Transverse colon (tissue), 4 donors: ENCODE data around the gene VASH2.

Experiments
- POLR2A ChIP-seq: fragments of 450-650 bp; IDR thresholded peaks from one replicate; pipeline ENCODE4 v1.6.1; 2016; ENCODE audit warnings: antibody characterized with exemption, mild to moderate bottlenecking, moderate library complexity
- POLR2AphosphoS5 ChIP-seq, 3 donors: sonication (generic); formaldehyde crosslinking; IDR thresholded peaks; one replicate each; pipeline ENCODE4 v1.6.1; 2016; ENCODE audit warnings: antibody characterized with exemption in 3 of 3
- TF ChIP-seq, protein P1 (sequence below), 5 experiments: fragments of 200-600 bp in 3 of 5; fragments of 450-650 bp in 2 of 5; sonication (generic) in 3 of 5; IDR thresholded peaks; 1 replicate in 2 of 5; 2 replicates in 3 of 5; pipeline ENCODE4 v1.5.1; 2016 to 2017; ENCODE audit warnings: antibody characterized with exemption in 5 of 5, inconsistent platforms in 3 of 5, mild to moderate bottlenecking in 2 of 5, moderate library complexity in 1 of 5

DNA sequence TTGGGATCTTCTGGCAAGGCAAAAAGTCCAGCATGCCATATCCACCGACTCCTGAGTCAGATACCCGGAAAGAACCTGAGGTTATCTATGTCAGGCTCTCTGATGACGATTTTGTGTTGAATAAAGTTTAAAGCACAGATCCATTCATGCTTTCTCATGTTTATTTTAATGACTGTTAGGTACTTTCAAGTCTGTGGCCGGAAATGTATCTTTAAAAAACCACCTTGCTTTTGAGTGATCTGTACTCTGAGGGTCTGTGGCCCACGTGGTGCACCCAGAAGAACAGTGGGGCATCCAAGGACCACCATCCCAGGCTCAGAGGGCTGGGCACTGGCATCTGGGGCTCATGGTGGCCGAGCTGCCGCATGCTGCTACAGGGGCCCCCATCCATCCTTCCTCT is 30.1 kb upstream of the VASH2 start:
- TF ChIP-seq, protein P1, sequence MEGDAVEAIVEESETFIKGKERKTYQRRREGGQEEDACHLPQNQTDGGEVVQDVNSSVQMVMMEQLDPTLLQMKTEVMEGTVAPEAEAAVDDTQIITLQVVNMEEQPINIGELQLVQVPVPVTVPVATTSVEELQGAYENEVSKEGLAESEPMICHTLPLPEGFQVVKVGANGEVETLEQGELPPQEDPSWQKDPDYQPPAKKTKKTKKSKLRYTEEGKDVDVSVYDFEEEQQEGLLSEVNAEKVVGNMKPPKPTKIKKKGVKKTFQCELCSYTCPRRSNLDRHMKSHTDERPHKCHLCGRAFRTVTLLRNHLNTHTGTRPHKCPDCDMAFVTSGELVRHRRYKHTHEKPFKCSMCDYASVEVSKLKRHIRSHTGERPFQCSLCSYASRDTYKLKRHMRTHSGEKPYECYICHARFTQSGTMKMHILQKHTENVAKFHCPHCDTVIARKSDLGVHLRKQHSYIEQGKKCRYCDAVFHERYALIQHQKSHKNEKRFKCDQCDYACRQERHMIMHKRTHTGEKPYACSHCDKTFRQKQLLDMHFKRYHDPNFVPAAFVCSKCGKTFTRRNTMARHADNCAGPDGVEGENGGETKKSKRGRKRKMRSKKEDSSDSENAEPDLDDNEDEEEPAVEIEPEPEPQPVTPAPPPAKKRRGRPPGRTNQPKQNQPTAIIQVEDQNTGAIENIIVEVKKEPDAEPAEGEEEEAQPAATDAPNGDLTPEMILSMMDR (IDR thresholded peaks at IDR 0.05) = no peak
- TF ChIP-seq POLR2AphosphoS5 (IDR thresholded peaks at IDR 0.05) (no peak), POLR2A (no peak)
